GM12891 (cell line): ENCODE data around the gene KCNIP1.
A peak's percentile ranks its signal among the peaks of the same experiment; 100 is the strongest.

Experiments
- DNase-seq: peaks from one replicate; pipeline ENCODE4 v3.0.0; 2011; ENCODE audit warnings: low spot score; ENCODE audit not compliant: insufficient read length
- FAIRE-seq: peaks from 2 replicates; lab custom pipeline; 2011; peaks lifted over from hg19 to GRCh38; lab: Jason Lieb, UNC
- PAX5 ChIP-seq: IDR thresholded peaks from 2 replicates; pipeline ENCODE4 v1.6.1; 2011; ENCODE audit warnings: low read length, moderate library complexity, mild to moderate bottlenecking; ENCODE audit not compliant: insufficient read depth, severe bottlenecking
- POLR2A ChIP-seq: IDR thresholded peaks from 2 replicates; pipeline ENCODE4 v1.6.1; 2011; ENCODE audit warnings: low read depth, low read length, control low read depth
- POLR2AphosphoS5 ChIP-seq: IDR thresholded peaks from 2 replicates; pipeline ENCODE4 v1.6.1; 2011; ENCODE audit warnings: low read depth, low read length, control low read depth
- POU2F2 ChIP-seq: IDR thresholded peaks from 2 replicates; pipeline ENCODE4 v1.6.1; 2011; ENCODE audit warnings: low read depth, mild to moderate bottlenecking, control low read depth, low read length, moderate library complexity
- SPI1 ChIP-seq: IDR thresholded peaks from 2 replicates; pipeline ENCODE4 v1.6.1; 2011; ENCODE audit warnings: low read depth, low read length, control low read depth
- TAF1 ChIP-seq: IDR thresholded peaks from 2 replicates; pipeline ENCODE4 v1.6.1; 2011; ENCODE audit warnings: low read depth, low read length, control low read depth

KCNIP1 gene

GRCh38 chr5:170504616-170505266, 921 bp downstream of the KCNIP1 start:
- FAIRE-seq = no peak
- no peak for TF ChIP-seq POLR2A
- TF ChIP-seq TAF1 = no peak
- TF ChIP-seq PAX5 = no peak
- no peak for TF ChIP-seq POLR2AphosphoS5
- TF ChIP-seq POU2F2 = no peak
- TF ChIP-seq SPI1 = no peak
- no peak for DNase-seq

- FAIRE-seq (no peak), DNase-seq (no peak)
- TF ChIP-seq SPI1 (no peak), PAX5 (peak; percentile 87)
These were observed 4.2 kb downstream of the KCNIP1 start for GRCh38 chr5:170508036-170508435.

- TF ChIP-seq POU2F2 (no peak), POLR2A (no peak), POLR2AphosphoS5 (no peak), PAX5 (no peak), SPI1 (no peak), TAF1 (no peak)
- no peak for DNase-seq
- FAIRE-seq = no peak
These were observed 5.0 kb downstream of the KCNIP1 start for GRCh38 chr5:170508660-170509347.

- TF ChIP-seq SPI1 (no peak), POLR2AphosphoS5 (no peak), POLR2A (no peak), POU2F2 (no peak), PAX5 (no peak), TAF1 (no peak)
- FAIRE-seq (no peak), DNase-seq (no peak)
These were observed 5.5 kb downstream of the KCNIP1 start for GRCh38 chr5:170509348-170509660.

- DNase-seq = no peak
- TF ChIP-seq POLR2AphosphoS5 = no peak
- no peak for TF ChIP-seq SPI1
- no peak for TF ChIP-seq TAF1
- TF ChIP-seq POLR2A = no peak
- no peak for TF ChIP-seq POU2F2
- TF ChIP-seq PAX5 = no peak
- no peak for FAIRE-seq
These were observed 6.3 kb downstream of the KCNIP1 start for GRCh38 chr5:170510126-170510525.

GRCh38 chr5:170510559-170510958, 6.7 kb downstream of the KCNIP1 start:
- no peak for FAIRE-seq
- DNase-seq = no peak
- TF ChIP-seq SPI1 = no peak
- TF ChIP-seq TAF1 = no peak
- no peak for TF ChIP-seq POU2F2
- TF ChIP-seq POLR2A = no peak
- no peak for TF ChIP-seq PAX5
- TF ChIP-seq POLR2AphosphoS5 = no peak

- DNase-seq = no peak
- FAIRE-seq = no peak
- TF ChIP-seq POU2F2 (no peak), SPI1 (no peak), TAF1 (no peak), POLR2AphosphoS5 (no peak), PAX5 (no peak), POLR2A (no peak)
These were observed 7.9 kb downstream of the KCNIP1 start for GRCh38 chr5:170511551-170512258.

- TF ChIP-seq POU2F2 (no peak), TAF1 (no peak), POLR2A (no peak), POLR2AphosphoS5 (no peak), PAX5 (no peak), SPI1 (no peak)
- FAIRE-seq = no peak
- no peak for DNase-seq
These were observed 10.2 kb downstream of the KCNIP1 start for GRCh38 chr5:170513856-170514525.

- TF ChIP-seq PAX5 = no peak
- no peak for TF ChIP-seq POU2F2
- TF ChIP-seq TAF1 = no peak
- TF ChIP-seq POLR2AphosphoS5 = no peak
- TF ChIP-seq POLR2A = no peak
- TF ChIP-seq SPI1 = no peak
- FAIRE-seq = no peak
These were observed 13.6 kb downstream of the KCNIP1 start for GRCh38 chr5:170517411-170517810.

More at GRCh38 chr5:170517411-170517810, 13.6 kb downstream of the KCNIP1 start:
- no peak for DNase-seq
